Measurements from ENCODE around the gene ATF4.

The ATF4 gene

GRCh38 chr22:39530692-39531331 is 10.4 kb downstream of the ATF4 start:
- peak; percentile 47 for DNase-seq

- DNase-seq, result peak; percentile 100
These were observed 12.1 kb downstream of the ATF4 start, which contains the start of gene RPS19BP1 for GRCh38 chr22:39532215-39533073. Gene RPS19BP1, minus strand, starts transcription at chr22:39532748. Its CDS starts 10 bp downstream, at chr22:39532738.

- DNase-seq, result no peak
These were observed 13.7 kb downstream of the ATF4 start for GRCh38 chr22:39534092-39534506.

- DNase-seq, result peak; percentile 82
These were observed 14.4 kb downstream of the ATF4 start for GRCh38 chr22:39534591-39535356.

GRCh38 chr22:39535357-39535725 is 15.0 kb downstream of the ATF4 start:
- DNase-seq, result no peak

GRCh38 chr22:39535831-39536449 is 15.6 kb downstream of the ATF4 start:
- DNase-seq, result no peak

- DNase-seq, result no peak
These were observed 16.3 kb downstream of the ATF4 start for GRCh38 chr22:39536711-39537110.

GRCh38 chr22:39537975-39538374 is 17.6 kb downstream of the ATF4 start:
- DNase-seq, result no peak

- DNase-seq, result no peak
These were observed 22.7 kb downstream of the ATF4 start for GRCh38 chr22:39543095-39543494.

GRCh38 chr22:39545386-39546365 is 25.3 kb downstream of the ATF4 start:
- peak; percentile 75 for DNase-seq

- no peak for DNase-seq
These were observed 26.7 kb downstream of the ATF4 start for GRCh38 chr22:39546889-39547586.

- DNase-seq, result no peak
These were observed 27.2 kb downstream of the ATF4 start for GRCh38 chr22:39547587-39547947.

- no peak for DNase-seq
These were observed 33.1 kb downstream of the ATF4 start for GRCh38 chr22:39553429-39553828.

- no peak for DNase-seq
These were observed 33.8 kb downstream of the ATF4 start for GRCh38 chr22:39554151-39554550.

- DNase-seq, result peak; percentile 50
These were observed 36.8 kb downstream of the ATF4 start for GRCh38 chr22:39556970-39557841.

GRCh38 chr22:39558254-39558727 is 37.9 kb downstream of the ATF4 start:
- DNase-seq, result no peak

- DNase-seq, result no peak
These were observed 38.6 kb downstream of the ATF4 start for GRCh38 chr22:39558950-39559349.

- DNase-seq, result no peak
These were observed 39.2 kb downstream of the ATF4 start for GRCh38 chr22:39559456-39560105.

- no peak for DNase-seq
These were observed 39.8 kb downstream of the ATF4 start for GRCh38 chr22:39560127-39560526.
